Endothelial cell of umbilical vein (primary cell): ENCODE measurements around the gene SOX18.

Experiments
- EZH2 ChIP-seq: IDR thresholded peaks from 2 replicates; pipeline ENCODE4 v1.6.1; 2012; ENCODE audit warnings: borderline replicate concordance, low read depth, mild to moderate bottlenecking, moderate library complexity, low read length, inconsistent platforms; ENCODE audit not compliant: severe bottlenecking
- GATA2 ChIP-seq: IDR thresholded peaks from 2 replicates; pipeline ENCODE4 v1.7.0; 2011; ENCODE audit warnings: low read depth, mild to moderate bottlenecking, moderate library complexity, mixed read lengths, low read length; ENCODE audit not compliant: insufficient read length, insufficient read depth
- POLR2A ChIP-seq: IDR thresholded peaks from 2 replicates; pipeline ENCODE4 v1.6.1; 2012; ENCODE audit warnings: low read depth, mild to moderate bottlenecking, control low read depth, low read length

DNA sequence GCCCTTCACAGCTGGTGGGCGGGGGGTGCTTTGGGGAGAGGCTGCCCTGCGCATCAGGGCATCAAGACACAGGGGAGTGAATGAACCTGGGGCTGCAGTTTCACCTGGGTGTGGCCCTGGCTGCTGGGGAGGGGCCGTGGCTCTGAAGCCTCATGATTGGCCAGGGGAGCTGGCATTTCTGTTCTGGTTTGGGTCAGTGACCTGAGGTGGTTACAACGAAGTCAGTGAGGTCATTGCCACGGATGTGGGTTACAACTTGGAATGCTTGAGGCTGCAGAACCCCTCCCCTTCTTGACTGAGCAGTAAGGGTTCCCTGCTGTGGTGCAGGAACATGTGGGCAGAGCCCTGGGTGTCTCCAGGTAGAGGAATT, 16.5 kb upstream of the SOX18 start:
- TF ChIP-seq GATA2, result no peak
- TF ChIP-seq EZH2, result no peak
- TF ChIP-seq POLR2A, result no peak
